WTC11 (cell line): ENCODE results near the gene TMC3. TPM values are rescaled to one million over a fixed set of nuclear protein-coding genes. Genes with fewer than 3 reads are reported as not detected.

Experiments
- ATAC-seq: fragments of 200-7000 bp; cut with Tn5 transposase; 2 replicates; pipeline ENCODE4 v1.10.0; 2021; ENCODE audit warnings: mild to moderate bottlenecking, moderate library complexity
- CTCF ChIA-PET: fragments of 300-600 bp; sonication (Branson Sonifier 250); formaldehyde crosslinking; loops from one replicate; lab custom pipeline; 2021; ENCODE audit warnings: antibody characterized with exemption; lab: Charles Lee
- POLR2A ChIA-PET: fragments of 350-600 bp; sonication (Branson Sonifier 250); formaldehyde crosslinking; loops from one replicate; lab custom pipeline; 2021; ENCODE audit warnings: antibody characterized with exemption; lab: Charles Lee
- DNase-seq: peaks from one replicate; pipeline ENCODE4 v3.0.0; 2021; ENCODE audit warnings: low spot score
- H3K27ac Mint-ChIP-seq: 2 replicates; pipeline ENCODE4 v1.8.0; 2021; ENCODE audit warnings: mixed read lengths
- H3K27me3 Mint-ChIP-seq: 2 replicates; pipeline ENCODE4 v1.8.0; 2021; ENCODE audit warnings: low read depth, mild to moderate bottlenecking, moderate library complexity, mixed read lengths
- H3K36me3 Mint-ChIP-seq: 2 replicates; pipeline ENCODE4 v1.8.0; 2021; ENCODE audit warnings: mixed read lengths
- H3K4me1 Mint-ChIP-seq: 2 replicates; pipeline ENCODE4 v1.8.0; 2022; ENCODE audit warnings: mixed read lengths
- H3K4me3 Mint-ChIP-seq: 2 replicates; pipeline ENCODE4 v1.8.0; 2021; ENCODE audit warnings: mild to moderate bottlenecking, moderate library complexity, mixed read lengths
- H3K9me3 Mint-ChIP-seq: 2 replicates; pipeline ENCODE4 v1.8.0; 2021; ENCODE audit warnings: mixed read lengths
- AR ChIP-seq: fragments of 250-450 bp; sonication (Bioruptor Pico); IDR thresholded peaks from 2 replicates; pipeline ENCODE4 v1.9.0; 2021; ENCODE audit warnings: mild to moderate bottlenecking
- ATF1 ChIP-seq: sonication (generic); formaldehyde crosslinking; IDR thresholded peaks from 2 replicates; pipeline ENCODE4 v1.8.1; 2023; ENCODE audit warnings: mild to moderate bottlenecking, moderate library complexity, missing genetic modification reagents
- ESRRA ChIP-seq: sonication (generic); formaldehyde crosslinking; IDR thresholded peaks from 2 replicates; pipeline ENCODE4 v1.8.1; 2022; ENCODE audit warnings: mild to moderate bottlenecking, missing genetic modification reagents, borderline replicate concordance
- FOXP1 ChIP-seq: sonication (generic); formaldehyde crosslinking; IDR thresholded peaks from 2 replicates; pipeline ENCODE4 v1.8.0; 2022; ENCODE audit warnings: missing genetic modification reagents, mild to moderate bottlenecking, moderate library complexity, borderline replicate concordance
- MYBL2 ChIP-seq: sonication (generic); formaldehyde crosslinking; IDR thresholded peaks from 2 replicates; pipeline ENCODE4 v1.8.1; 2023; ENCODE audit warnings: mild to moderate bottlenecking, moderate library complexity, missing genetic modification reagents
- NR2C2 ChIP-seq: sonication (generic); formaldehyde crosslinking; IDR thresholded peaks from 2 replicates; pipeline ENCODE4 v1.8.0; 2022; ENCODE audit warnings: mild to moderate bottlenecking, missing genetic modification reagents
- SMAD3 ChIP-seq: sonication (generic); formaldehyde crosslinking; IDR thresholded peaks from 2 replicates; pipeline ENCODE4 v1.8.0; 2022; ENCODE audit warnings: missing genetic modification reagents, mild to moderate bottlenecking, borderline replicate concordance
- SOX15 ChIP-seq: fragments of 250-450 bp; sonication (Bioruptor Pico); IDR thresholded peaks from 2 replicates; pipeline ENCODE4 v1.9.0; 2021; ENCODE audit warnings: mild to moderate bottlenecking
- TCF7 ChIP-seq: sonication (generic); formaldehyde crosslinking; IDR thresholded peaks from 2 replicates; pipeline ENCODE4 v1.8.0; 2022; ENCODE audit warnings: mild to moderate bottlenecking, low read depth, missing genetic modification reagents, moderate library complexity
- ZMAT4 ChIP-seq: fragments of 250-450 bp; sonication (Bioruptor Pico); IDR thresholded peaks from 2 replicates; pipeline ENCODE4 v1.9.0; 2021; ENCODE audit warnings: mild to moderate bottlenecking
- ZNF317 ChIP-seq: sonication (generic); formaldehyde crosslinking; IDR thresholded peaks from 2 replicates; pipeline ENCODE4 v1.8.1; 2023; ENCODE audit warnings: low read depth, mild to moderate bottlenecking, moderate library complexity, missing genetic modification reagents, borderline replicate concordance
- ZNF425 ChIP-seq: fragments of 250-450 bp; sonication (Bioruptor Pico); conservative IDR thresholded peaks from 2 replicates; pipeline ENCODE4 v1.9.0; 2021; ENCODE audit warnings: mild to moderate bottlenecking
- ZNF532 ChIP-seq: fragments of 250-450 bp; sonication (Bioruptor Pico); IDR thresholded peaks from 2 replicates; pipeline ENCODE4 v1.9.0; 2021; ENCODE audit warnings: mild to moderate bottlenecking, borderline replicate concordance
- ZSCAN18 ChIP-seq: fragments of 250-450 bp; sonication (Bioruptor Pico); IDR thresholded peaks from 2 replicates; pipeline ENCODE4 v2.1.2; 2022; ENCODE audit warnings: mild to moderate bottlenecking, moderate library complexity
- total RNA-seq: library from RNA; stranded (reverse); gene quantifications from 3 replicates; pipeline ENCODE4 v1.2.3, GENCODE V29; 2021

Gene TMC3
- total RNA-seq, 1 experiment from 2014 or later: not detected

GRCh38 chr15:81337241-81337640, 36.8 kb downstream of the TMC3 start (continued):
- no peak for TF ChIP-seq MYBL2
- no peak for TF ChIP-seq ESRRA
- no peak for TF ChIP-seq SOX15
- TF ChIP-seq, all 79 proteins: peak for 0

- H3K4me3 Mint-ChIP-seq: no peak overlapping the region
- no peaks in the 10 kb centered on the region for H3K36me3 Mint-ChIP-seq
- H3K27ac Mint-ChIP-seq: no peak overlapping the region
- ATAC-seq (peak; percentile 41; the same call in 1 of the 2 replicates), DNase-seq (no peak)
- H3K9me3 Mint-ChIP-seq: no peaks in the 10 kb centered on the region
- POLR2A ChIA-PET: no interaction called here
- no peaks in the 10 kb centered on the region for H3K27me3 Mint-ChIP-seq
- H3K4me1 Mint-ChIP-seq: no peaks in the 10 kb centered on the region
- CTCF ChIA-PET: interaction anchor here (0.7 to 1.7 kb wide), 6 partner anchors 9 to 70 kb away, joined by 3 to 8 read pairs (median 4); partner anchors contain the start of gene STARD5
- TF ChIP-seq AR (no peak), TCF7 (CRISPR knock-in tag) (no peak), ZNF532 (no peak), ZNF317 (CRISPR knock-in tag) (no peak), NR2C2 (no peak), ZSCAN18 (CRISPR knock-in tag) (no peak), ATF1 (CRISPR knock-in tag) (no peak), ZNF425 (CRISPR knock-in tag) (no peak), FOXP1 (CRISPR knock-in tag) (no peak), ZMAT4 (no peak), SMAD3 (CRISPR knock-in tag) (no peak)
Observed at GRCh38 chr15:81336568-81336967, 37.4 kb downstream of the TMC3 start.
